ENCODE measurements around the gene TMEM163.

- no peak for TF ChIP-seq POLR2A (IDR thresholded peaks at IDR 0.05)
- TF ChIP-seq CTCF (IDR thresholded peaks at IDR 0.05) = no peak
Observed at GRCh38 chr2:134718023-134718816, 580 bp downstream of the TMEM163 start.
